HG03354 (cell line): ENCODE measurements around the gene AMH.

Experiments
- ATAC-seq: cut with Tn5 transposase; IDR thresholded peaks from one replicate; pipeline ENCODE4 v1.9.1; 2021; ENCODE audit warnings: mild to moderate bottlenecking; ENCODE audit not compliant: unreplicated experiment, poor library complexity, severe bottlenecking

The AMH gene

DNA sequence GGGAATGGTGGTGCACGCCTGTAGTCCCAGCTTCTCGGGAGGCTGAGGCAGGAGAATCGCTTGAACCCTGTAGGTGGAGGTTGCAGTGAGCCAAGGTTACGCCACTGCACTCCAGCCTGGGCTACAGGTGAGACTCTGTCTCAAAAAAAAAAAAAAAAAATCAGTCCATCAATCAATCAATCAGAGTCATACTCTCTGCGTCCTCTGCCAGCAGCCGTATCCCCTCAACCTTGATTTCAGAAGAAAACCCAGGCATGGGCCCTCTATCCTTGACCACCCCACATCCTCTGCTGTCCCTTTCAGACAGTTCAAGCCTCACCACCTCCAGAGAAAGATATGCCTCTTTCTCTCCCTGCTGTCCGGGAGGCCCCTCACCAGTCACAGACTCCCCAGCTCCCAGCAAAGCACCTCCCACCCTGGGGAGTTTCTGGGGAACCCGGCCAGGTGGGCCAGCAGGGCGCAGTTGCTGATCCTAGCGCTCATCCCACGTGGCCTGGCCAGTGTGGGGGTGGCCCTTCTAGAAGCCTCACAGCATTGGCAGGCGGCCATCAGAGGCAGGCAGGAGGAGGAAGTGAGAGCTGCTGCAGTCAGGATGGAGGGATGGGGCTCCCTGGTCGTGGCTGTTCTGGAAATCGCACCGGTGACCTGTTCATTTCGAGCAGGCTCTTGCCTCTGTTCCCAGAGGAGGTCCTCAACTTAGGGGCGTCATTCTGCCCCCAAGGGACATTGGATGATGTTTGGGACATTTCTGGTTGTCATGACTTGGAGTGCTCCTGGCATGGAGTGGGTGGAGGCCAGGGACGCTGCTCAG lies 17.3 kb downstream of the AMH start:
- ATAC-seq: no peak

DNA sequence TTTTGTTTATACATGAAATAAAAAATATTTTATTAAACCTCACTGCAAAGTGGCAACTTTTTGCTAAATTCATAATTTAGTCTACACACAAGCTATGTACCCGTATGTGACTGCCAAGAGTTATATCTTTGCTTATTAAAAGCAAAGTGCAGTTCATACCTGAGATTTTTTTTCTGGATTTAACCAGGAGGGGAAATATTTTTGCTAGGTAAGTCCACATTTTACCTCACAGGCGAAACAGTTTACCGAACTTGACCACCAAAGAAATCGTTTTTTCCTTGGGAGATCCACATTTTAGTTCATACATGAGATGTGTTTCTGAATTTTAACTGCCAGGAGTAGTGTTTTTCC lies 19.3 kb downstream of the AMH start:
- ATAC-seq: no peak

GRCh38 chr19:2268861-2269243 lies 19.7 kb downstream of the AMH start:
- no peak for ATAC-seq

GRCh38 chr19:2269244-2270156 lies 20.4 kb downstream of the AMH start:
- ATAC-seq: peak; percentile 57

DNA sequence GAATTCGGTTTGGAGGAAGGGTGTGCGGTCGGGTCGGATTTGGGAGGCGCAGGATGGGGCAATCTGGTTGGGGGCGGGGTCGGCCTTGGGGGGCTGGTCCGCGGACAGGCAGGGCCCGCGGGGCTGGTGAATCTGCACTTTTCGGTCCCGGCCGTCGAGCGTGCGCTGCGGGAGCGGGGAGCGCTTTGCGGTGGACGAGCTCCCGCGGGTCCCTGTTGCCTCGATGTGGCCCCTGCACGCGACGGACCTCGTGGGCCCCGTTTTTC lies 21.0 kb downstream of the AMH start:
- ATAC-seq: no peak

GRCh38 chr19:2270423-2271233 lies 21.5 kb downstream of the AMH start:
- ATAC-seq: no peak

GRCh38 chr19:2271234-2272103 lies 22.3 kb downstream of the AMH start:
- no peak for ATAC-seq

DNA sequence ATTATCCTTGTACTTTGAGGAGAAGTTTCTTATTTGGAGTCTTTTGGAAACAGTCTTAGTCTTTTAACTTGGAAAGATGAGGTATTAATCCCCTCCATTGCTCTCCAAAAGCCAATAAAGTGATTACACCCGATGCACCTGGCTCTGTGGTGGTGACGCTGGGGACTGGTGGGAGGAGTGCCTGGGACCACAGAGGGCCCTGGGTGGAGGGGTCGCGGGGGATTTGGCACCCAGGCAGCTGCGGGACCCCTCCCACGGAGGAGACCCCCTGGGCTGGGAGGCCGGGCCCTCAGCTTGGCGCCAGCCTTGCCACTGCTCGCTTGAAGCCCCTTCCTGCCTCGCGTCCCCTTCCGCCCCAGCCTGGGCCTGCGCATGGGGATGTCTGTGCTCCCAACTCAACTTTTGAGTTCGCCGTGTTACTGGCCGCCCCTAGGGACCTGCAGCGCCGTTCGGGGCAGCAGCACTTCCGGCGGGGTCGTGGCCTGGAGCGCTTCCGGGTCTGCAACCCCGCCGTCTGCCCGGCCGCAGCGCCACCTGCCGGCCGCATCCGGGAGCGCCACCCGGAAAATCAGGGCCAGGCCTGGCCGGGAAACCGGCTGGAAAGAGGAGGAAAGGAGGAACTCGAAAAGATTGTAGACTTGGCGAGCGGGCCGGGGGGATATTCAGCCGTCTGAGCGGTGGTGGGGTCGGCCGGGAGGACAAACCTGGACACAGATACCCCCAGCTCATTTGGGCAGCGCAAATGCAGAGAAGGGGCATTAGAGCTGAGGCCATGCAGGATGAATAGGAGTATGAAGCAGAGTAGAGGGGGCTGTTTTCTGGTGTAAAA lies 24.4 kb downstream of the AMH start:
- ATAC-seq: peak; percentile 49

- ATAC-seq: no peak
Measured at GRCh38 chr19:2274185-2274711, 25.1 kb downstream of the AMH start.

DNA sequence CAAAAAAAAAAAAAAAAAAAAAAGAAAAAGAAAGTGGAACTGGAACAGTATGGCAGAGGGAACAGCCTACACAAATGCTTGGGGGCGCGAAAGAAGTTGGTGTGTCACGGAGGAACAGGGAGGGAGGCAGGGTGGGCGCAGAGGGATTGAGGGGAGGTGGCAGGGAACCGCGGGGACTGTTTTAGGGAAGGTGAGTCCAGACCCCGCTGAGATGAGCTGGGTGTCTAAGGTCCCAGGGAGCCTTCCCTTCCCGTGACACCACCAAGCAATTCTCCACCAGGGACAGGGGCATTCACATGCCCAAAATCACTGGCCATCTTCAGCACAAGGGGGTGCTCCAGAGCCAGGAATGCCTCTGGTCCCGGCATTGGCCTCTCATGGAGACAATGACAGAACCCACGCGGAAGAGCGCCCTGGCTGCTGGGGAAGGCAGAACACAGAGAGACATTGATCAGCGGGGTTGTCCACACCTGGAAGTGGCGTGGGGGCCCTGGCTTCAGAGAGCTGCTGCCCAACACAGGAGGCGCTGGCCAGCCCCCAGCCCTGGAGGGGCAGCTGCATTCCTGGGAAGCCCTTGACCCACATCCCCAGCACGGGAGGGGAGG lies 25.9 kb downstream of the AMH start:
- ATAC-seq: no peak

DNA sequence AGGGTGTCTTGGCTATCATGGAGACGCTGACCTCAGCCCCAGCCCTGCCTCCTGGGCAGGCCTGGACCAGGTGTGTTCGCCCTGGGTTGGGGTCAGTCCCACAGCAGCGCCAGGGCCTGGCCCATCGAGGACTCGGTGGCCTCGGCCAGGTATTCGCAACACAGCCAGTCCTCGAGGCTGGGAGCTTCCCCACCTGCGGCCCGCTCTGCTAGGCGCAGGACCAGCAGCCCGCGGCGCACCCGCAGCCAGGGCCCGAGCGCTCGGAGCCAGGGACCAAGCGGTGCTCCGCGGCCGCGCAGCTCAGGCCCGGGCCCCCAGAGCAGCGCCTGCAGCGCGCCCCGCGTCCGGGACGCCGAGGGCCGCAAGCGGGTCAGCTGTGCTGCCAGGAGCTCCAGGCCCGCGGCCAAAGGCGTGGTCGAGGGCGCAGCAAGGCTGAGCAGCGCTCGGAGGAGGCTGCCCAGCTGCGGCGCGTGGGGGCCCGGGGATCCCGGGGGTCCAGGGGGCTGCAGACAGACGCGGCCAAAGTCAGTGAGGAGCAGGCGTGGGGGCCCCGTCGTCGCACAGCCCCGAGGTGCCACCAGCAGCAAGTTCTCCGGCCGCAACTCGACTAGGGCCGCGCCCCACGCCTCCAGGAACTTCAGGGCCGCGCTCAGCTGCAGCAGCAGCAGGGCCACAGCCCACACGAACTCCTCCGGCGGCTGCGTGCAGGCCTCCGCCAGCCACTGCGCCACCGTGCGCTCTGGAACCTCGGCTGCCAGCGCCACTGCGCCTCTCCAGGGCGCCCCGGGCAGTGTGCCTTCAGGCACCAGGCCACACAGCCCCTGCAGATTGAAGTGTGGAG lies 26.7 kb downstream of the AMH start:
- ATAC-seq: no peak

- ATAC-seq: no peak
Measured at GRCh38 chr19:2276429-2276986, 27.4 kb downstream of the AMH start.

GRCh38 chr19:2277138-2277537 lies 28.0 kb downstream of the AMH start:
- ATAC-seq: no peak

DNA sequence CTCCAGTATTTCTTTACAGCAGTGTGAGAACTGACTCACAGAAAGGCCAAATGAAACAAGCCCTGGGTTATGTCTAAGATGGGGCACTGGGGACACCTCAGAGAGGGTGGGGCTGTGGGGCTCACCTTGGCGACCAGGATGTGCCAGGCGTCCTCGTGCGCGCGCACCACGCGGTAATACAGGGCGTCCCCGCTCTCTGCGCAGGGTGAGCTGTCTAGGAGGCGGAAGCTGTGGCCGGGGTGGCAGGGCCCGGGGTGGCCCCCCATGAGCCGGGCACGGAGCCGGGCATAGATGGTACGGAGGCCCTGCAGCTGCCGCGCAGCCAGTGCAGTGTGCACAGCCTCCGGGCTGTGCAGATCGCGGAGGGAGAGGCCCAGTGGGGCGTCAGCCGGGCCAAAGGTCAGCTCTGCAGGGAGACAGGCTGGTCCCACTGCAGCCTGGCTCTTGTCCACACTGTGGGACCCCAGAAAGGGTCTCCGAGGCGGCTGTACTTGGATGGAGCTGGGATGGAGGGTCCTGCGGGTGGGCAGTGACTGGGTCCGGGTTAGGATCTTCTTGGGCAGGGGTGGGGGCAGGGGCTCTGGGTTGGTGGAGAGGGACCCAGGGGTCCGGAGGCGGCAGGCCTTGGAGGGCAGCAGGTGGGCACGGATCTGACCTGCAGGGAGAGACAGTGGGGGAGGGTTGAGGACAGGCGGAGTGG lies 29.5 kb downstream of the AMH start:
- no peak for ATAC-seq

GRCh38 chr19:2280633-2281264 lies 31.6 kb downstream of the AMH start:
- ATAC-seq: no peak
